MM.1S (cell line): ENCODE results near the gene PCGF1.
"Not testable (repeated sequence)": the region's sequence is repeated elsewhere in the genome, so short reads cannot be mapped to it uniquely, and the experiment has no call there.

Experiments used
- EZH2 ChIP-seq: fragments of 300-600 bp; sonication (generic); optimal IDR thresholded peaks from 2 replicates; pipeline ENCODE3; 2017; ENCODE audit warnings: low read depth, mild to moderate bottlenecking, antibody characterized with exemption, low read length, mixed read lengths
- EZH2phosphoT487 ChIP-seq: fragments of 300-600 bp; sonication (generic); IDR thresholded peaks from 2 replicates; pipeline ENCODE4 v1.6.1; 2018; ENCODE audit warnings: antibody characterized with exemption, low read length
- TF ChIP-seq, protein P1 (sequence below): fragments of 300-600 bp; sonication (generic); IDR thresholded peaks from 2 replicates; pipeline ENCODE4 v1.5.1; 2016; ENCODE audit warnings: antibody characterized with exemption, low read length, mixed read lengths

DNA sequence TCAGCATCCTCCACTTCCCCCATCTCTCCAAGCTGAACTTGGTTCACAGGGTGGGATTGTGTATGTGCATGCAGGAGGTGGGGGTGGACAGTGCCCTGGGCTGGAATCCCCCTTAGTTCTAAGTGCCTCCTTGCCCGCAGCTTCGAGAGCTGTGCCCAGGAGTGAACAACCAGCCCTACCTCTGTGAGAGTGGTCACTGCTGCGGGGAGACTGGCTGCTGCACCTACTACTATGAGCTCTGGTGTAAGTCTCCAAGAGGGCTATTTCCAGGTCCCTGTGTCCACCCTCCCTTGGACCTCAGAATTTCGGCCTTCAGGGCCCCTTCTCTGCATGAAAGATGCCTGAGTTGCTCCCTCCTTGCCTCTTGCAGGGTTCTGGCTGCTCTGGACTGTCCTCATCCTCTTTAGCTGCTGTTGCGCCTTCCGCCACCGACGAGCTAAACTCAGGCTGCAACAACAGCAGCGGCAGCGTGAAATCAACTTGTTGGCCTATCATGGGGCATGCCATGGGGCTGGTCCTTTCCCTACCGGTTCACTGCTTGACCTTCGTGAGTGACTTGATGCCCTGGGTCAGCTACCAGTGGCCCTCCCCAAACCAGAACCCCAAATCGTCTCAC lies 47.9 kb downstream of the PCGF1 start:
- TF ChIP-seq, protein P1, sequence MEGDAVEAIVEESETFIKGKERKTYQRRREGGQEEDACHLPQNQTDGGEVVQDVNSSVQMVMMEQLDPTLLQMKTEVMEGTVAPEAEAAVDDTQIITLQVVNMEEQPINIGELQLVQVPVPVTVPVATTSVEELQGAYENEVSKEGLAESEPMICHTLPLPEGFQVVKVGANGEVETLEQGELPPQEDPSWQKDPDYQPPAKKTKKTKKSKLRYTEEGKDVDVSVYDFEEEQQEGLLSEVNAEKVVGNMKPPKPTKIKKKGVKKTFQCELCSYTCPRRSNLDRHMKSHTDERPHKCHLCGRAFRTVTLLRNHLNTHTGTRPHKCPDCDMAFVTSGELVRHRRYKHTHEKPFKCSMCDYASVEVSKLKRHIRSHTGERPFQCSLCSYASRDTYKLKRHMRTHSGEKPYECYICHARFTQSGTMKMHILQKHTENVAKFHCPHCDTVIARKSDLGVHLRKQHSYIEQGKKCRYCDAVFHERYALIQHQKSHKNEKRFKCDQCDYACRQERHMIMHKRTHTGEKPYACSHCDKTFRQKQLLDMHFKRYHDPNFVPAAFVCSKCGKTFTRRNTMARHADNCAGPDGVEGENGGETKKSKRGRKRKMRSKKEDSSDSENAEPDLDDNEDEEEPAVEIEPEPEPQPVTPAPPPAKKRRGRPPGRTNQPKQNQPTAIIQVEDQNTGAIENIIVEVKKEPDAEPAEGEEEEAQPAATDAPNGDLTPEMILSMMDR, result not testable (repeated sequence)
- TF ChIP-seq EZH2, EZH2phosphoT487: not testable (repeated sequence)
